ENCODE results near the gene RCOR2.

RCOR2 gene

DNA sequence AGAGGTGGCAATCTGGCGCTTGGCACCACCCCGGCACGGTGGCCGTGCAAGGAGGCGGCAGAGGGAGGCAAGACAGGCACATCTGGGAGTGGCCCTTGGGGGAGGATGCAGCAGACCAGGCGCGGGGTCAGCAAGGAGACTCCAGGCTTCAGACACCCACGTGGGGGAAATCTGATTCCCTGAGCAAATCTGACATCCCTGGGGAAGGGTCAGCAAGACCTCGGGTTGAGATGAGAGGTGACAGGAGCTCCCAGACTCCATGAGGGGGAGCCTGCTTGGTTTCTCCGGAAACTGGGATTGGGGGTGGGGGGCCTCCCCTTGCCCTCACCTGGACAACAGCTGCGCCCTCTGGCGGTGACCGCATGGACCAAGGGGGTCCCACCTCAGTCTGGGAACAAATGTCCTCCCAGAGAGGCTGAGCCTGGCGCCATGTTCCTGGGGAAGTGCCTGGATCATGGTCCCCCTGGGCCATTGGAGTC lies 4.0 kb upstream of the RCOR2 start:
- H3K4me1 ChIP-seq (ENCODE audit: insufficient read depth, low read length) = peaks cover 33% of the 10 kb centered on the region
- no peaks in the 10 kb centered on the region for H3K27me3 ChIP-seq (ENCODE audit: control insufficient read depth in 1 of 2, insufficient read depth in 2 of 2, low read length in 2 of 2)
- no peaks in the 10 kb centered on the region for H3K36me3 ChIP-seq (ENCODE audit: insufficient read depth, low read length)
- H3K27ac ChIP-seq (ENCODE audit: low read depth, low read length) = no peak overlapping the region
- H3K4me3 ChIP-seq (ENCODE audit: low read depth in 1 of 2, low read length in 2 of 2) = no peak overlapping the region
- no peaks in the 10 kb centered on the region for H3K9me3 ChIP-seq (ENCODE audit: low read length)
- no peak overlapping the region for H3K9ac ChIP-seq (ENCODE audit: low read length)

DNA sequence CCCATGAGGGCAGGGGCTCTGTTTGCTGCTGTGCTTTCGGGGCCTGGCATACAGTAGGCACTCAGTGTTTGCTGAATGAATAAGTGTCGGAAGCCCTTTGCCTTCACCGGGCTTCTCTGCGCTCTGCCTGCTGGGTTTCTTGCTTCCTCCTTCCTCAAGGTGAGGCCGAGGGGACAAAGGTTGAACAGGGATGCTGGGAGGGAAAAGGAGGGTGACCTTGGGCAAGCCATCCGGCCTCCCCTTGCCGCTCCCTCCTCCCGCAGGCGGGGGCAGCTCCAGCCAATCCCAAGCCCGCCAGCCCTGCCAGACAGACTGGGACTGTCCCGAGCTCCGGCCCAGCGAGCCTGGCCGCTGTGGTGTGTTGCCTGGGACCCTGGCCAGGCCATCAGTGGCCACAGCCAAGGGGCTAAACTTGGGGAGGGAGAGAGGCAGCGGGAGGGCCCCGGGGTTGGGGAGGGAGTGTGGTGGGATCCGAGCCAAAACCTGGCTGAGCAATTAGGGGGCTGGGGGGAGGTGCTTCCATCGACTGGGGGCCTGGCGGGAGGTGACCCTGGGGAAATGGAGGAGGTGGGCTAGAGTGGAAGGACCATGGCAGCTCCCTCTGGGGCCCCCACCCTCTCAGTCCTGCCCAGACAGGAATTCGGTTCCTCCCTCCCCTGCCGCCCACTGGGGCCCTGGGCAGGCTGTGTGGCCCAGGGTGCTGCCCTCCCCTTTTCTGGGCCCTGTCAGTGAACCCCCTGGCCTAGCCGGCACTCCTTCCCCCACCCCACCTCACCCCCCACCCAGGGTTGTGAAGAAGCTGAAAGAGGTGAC lies 3.4 kb upstream of the RCOR2 start:
- H3K27me3 ChIP-seq (ENCODE audit: control insufficient read depth in 1 of 2, insufficient read depth in 2 of 2, low read length in 2 of 2) = no peaks in the 10 kb centered on the region
- no peak overlapping the region for H3K9ac ChIP-seq (ENCODE audit: low read length)
- H3K4me3 ChIP-seq (ENCODE audit: low read depth in 1 of 2, low read length in 2 of 2) = peak overlapping the region in 1 of 2 donors; percentile 43
- H3K36me3 ChIP-seq (ENCODE audit: insufficient read depth, low read length) = no peaks in the 10 kb centered on the region
- H3K9me3 ChIP-seq (ENCODE audit: low read length) = no peaks in the 10 kb centered on the region
- H3K27ac ChIP-seq (ENCODE audit: low read depth, low read length) = no peak overlapping the region
- peaks cover 36% of the 10 kb centered on the region for H3K4me1 ChIP-seq (ENCODE audit: insufficient read depth, low read length)

DNA sequence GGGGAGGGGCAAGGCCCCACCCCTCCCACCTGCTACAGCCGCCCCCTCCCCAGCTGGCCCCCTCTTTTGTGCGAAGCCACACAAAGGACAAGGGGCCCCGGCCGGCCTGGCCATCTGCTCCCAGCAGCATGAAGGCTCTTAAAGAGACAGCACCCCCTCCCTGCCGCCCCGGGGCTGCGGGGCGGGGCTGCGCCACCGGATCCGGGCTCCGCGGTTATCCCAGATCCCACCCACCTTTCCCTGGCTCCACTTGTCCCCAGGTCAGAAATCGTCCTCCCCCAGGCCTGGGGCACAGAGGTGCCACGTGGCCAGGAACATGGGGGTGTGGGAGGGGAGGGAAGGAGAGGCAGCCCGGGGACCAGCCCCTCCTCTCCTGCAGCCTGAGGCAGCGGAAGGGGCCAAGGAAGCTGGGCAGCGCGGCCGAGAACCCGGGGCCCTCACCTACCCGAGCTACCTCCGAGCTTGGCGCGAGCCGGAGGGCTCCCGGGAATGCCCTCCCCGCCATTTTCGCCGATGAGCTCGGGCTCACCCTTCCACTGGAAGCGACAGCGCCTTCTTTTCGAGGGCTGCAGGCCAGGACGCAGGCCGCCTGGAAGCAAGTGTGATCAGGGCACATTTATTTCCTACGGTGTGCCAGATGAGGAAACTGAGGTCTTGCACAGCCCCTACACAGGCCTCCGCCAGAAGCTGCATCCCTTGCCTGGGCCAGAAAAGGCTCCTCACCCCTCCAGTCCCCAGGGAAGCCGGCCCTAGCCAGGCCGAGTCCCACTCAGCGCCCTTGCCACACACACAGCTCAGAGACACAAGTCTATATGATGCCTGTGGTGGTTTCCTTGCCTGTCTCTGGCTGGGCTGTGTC lies 2.5 kb upstream of the RCOR2 start:
- Histone ChIP-seq H3K27ac (ENCODE audit: low read depth, low read length) (peak overlapping the region; percentile 74), H3K27me3 (ENCODE audit: control insufficient read depth in 1 of 2, insufficient read depth in 2 of 2, low read length in 2 of 2) (no peaks in the 10 kb centered on the region), H3K9ac (ENCODE audit: low read length) (peak overlapping the region; percentile 9), H3K4me3 (ENCODE audit: low read depth in 1 of 2, low read length in 2 of 2) (peak overlapping the region; percentile 6 to 43), H3K36me3 (ENCODE audit: insufficient read depth, low read length) (no peaks in the 10 kb centered on the region), H3K9me3 (ENCODE audit: low read length) (no peaks in the 10 kb centered on the region), H3K4me1 (ENCODE audit: insufficient read depth, low read length) (peaks cover 36% of the 10 kb centered on the region)

- Histone ChIP-seq H3K27ac (ENCODE audit: low read depth, low read length) (peak overlapping the region; percentile 74), H3K4me3 (ENCODE audit: low read depth in 1 of 2, low read length in 2 of 2) (peak overlapping the region in 1 of 2 donors; percentile 78), H3K36me3 (ENCODE audit: insufficient read depth, low read length) (no peaks in the 10 kb centered on the region), H3K9ac (ENCODE audit: low read length) (peak overlapping the region; percentile 9), H3K4me1 (ENCODE audit: insufficient read depth, low read length) (peaks cover 36% of the 10 kb centered on the region), H3K27me3 (ENCODE audit: control insufficient read depth in 1 of 2, insufficient read depth in 2 of 2, low read length in 2 of 2) (no peaks in the 10 kb centered on the region), H3K9me3 (ENCODE audit: low read length) (no peaks in the 10 kb centered on the region)
Observed at GRCh38 chr11:63918507-63919191, 1.7 kb upstream of the RCOR2 start.

DNA sequence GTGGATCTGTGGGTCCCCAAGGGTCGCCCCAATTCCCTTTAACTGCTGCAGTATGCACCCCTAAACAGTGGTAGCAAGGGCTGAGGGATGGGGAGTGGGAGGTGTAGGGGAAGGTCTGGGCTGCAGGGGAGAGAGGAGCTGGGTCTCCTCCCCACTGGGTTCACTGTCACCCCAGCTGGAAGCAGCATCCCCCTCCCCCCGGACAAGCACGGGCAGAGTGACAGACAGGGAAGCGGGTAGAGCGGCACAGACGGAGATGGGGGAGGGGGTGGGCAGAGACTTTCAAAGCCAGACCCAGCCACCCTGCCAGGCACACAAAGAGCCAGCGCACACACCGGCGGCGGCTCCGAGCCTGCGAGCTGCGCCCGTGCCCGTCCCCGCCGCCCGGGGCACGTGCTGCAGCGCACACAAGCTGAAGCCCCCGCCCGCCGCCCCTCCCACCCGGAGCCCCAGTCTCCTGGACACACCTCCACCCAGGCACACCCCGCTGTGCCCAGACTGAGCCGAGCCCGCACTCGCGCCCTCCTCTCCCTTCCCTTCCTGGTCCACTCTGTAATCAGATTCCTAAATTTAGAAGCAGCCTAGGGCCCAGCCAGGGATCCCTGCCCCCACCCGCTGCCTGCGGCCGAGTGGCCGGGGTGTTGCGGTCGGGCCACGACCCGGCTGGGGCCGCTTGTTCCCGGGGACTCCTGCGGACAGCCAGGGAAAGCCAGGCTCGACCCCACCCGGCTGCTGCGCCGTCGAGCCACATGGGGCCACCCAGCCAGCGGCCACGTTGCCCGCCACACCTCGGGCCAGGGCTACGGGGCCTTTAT lies 935 bp upstream of the RCOR2 start:
- no peaks in the 10 kb centered on the region for H3K36me3 ChIP-seq (ENCODE audit: insufficient read depth, low read length)
- H3K4me1 ChIP-seq (ENCODE audit: insufficient read depth, low read length) = peaks cover 36% of the 10 kb centered on the region
- no peaks in the 10 kb centered on the region for H3K9me3 ChIP-seq (ENCODE audit: low read length)
- H3K4me3 ChIP-seq (ENCODE audit: low read depth in 1 of 2, low read length in 2 of 2) = peak overlapping the region; percentile 68 to 78
- H3K9ac ChIP-seq (ENCODE audit: low read length) = peak overlapping the region; percentile 61
- no peaks in the 10 kb centered on the region for H3K27me3 ChIP-seq (ENCODE audit: control insufficient read depth in 1 of 2, insufficient read depth in 2 of 2, low read length in 2 of 2)
- H3K27ac ChIP-seq (ENCODE audit: low read depth, low read length) = peak overlapping the region; percentile 74

GRCh38 chr11:63915961-63916836 lies 765 bp downstream of the RCOR2 start:
- Histone ChIP-seq H3K36me3 (ENCODE audit: insufficient read depth, low read length) (no peaks in the 10 kb centered on the region), H3K27ac (ENCODE audit: low read depth, low read length) (no peak overlapping the region), H3K9me3 (ENCODE audit: low read length) (no peaks in the 10 kb centered on the region), H3K4me3 (ENCODE audit: low read depth in 1 of 2, low read length in 2 of 2) (peak overlapping the region; percentile 38 to 50), H3K27me3 (ENCODE audit: control insufficient read depth in 1 of 2, insufficient read depth in 2 of 2, low read length in 2 of 2) (no peaks in the 10 kb centered on the region), H3K9ac (ENCODE audit: low read length) (no peak overlapping the region), H3K4me1 (ENCODE audit: insufficient read depth, low read length) (peaks cover 36% of the 10 kb centered on the region)

DNA sequence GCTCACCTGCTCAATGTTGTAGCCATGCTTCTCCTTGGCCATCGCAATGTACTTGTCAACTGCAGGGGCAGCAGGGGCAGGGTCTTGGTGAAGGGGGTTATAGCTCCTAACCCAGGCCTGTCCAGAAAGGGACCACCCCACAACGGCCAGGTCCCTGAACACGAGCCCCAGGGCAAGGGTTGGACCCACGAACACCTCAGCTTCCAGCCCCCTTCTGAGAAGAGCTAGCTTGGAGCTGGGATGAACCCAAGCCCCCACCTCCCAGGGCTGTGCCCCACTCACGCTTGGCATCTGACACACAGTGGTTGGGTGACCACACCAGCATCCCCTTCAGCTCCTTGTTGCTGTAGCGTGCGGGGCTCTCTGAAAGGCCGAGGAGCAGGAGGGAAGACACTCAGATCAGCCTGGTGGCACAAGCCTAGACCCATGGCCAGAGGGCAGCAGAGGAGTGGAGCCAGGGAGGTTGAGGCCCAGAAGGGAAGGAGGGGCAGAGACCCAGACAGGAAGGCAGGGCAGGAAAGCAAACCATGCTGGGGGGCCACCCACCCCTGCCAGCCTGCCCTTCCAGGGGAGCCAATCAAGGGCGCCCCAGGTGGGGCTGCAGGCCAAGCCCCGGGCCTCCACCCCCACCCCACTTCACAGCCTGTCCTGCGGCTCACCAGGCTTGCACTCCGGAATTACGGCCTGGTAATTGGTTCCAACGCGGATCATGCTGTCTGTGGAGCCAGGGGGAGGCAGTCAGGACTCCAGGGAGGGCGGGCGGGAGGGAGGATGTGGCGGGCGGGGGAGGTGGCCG lies 1.9 kb downstream of the RCOR2 start:
- no peaks in the 10 kb centered on the region for H3K9me3 ChIP-seq (ENCODE audit: low read length)
- H3K36me3 ChIP-seq (ENCODE audit: insufficient read depth, low read length) = no peaks in the 10 kb centered on the region
- no peak overlapping the region for H3K9ac ChIP-seq (ENCODE audit: low read length)
- H3K4me3 ChIP-seq (ENCODE audit: low read depth in 1 of 2, low read length in 2 of 2) = no peak overlapping the region
- H3K4me1 ChIP-seq (ENCODE audit: insufficient read depth, low read length) = peaks cover 33% of the 10 kb centered on the region
- H3K27me3 ChIP-seq (ENCODE audit: control insufficient read depth in 1 of 2, insufficient read depth in 2 of 2, low read length in 2 of 2) = no peaks in the 10 kb centered on the region
- no peak overlapping the region for H3K27ac ChIP-seq (ENCODE audit: low read depth, low read length)

DNA sequence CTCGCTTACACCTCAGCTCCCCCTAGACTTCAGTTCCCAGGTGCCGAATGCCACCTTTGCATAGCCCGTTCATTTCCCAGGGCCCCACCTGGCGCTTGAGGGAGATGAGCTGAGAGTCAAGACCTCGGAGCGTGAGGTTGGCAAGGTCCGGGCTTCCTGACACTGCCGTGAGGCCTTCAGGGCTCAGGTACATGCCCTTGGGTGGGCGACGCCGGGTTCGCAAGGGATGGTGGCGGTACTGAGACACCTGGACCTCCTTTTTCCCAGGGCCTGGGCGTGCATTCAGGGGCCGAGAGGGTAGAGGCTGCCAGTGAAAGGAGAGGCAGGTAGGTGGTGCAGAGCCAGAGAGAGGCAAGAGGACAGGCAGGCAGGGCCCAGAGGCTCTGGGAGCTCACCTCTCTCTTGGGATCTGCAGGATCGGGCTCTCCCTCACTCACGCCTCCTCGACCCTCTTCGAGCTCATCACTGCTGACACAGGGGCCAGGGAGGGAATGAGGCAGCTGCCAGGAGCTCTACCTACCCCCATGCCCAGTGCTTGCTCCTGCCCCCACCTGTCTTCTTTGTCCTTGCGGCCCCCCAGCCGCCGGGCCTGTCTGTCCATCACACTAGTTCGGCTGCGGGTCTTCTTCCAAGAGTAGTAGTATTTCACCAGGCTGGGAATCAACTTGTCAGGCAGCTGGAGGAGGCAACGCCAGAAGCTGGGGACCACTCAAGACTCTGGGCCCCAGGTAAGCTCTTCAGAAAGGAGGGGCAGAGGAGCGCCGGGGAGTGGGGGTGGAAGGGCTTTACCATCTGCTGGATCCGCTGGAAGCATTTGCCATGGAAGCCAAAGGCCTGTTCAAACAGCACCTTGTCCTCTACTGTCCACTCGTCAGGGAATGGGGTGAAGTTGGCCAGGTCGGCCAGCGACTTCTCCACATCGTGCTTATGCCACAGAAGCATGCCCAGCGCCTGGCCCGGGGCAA lies 2.8 kb downstream of the RCOR2 start:
- Histone ChIP-seq H3K27ac (ENCODE audit: low read depth, low read length) (no peak overlapping the region), H3K27me3 (ENCODE audit: control insufficient read depth in 1 of 2, insufficient read depth in 2 of 2, low read length in 2 of 2) (no peaks in the 10 kb centered on the region), H3K9ac (ENCODE audit: low read length) (no peak overlapping the region), H3K4me3 (ENCODE audit: low read depth in 1 of 2, low read length in 2 of 2) (no peak overlapping the region), H3K4me1 (ENCODE audit: insufficient read depth, low read length) (peaks cover 27% of the 10 kb centered on the region), H3K9me3 (ENCODE audit: low read length) (no peaks in the 10 kb centered on the region), H3K36me3 (ENCODE audit: insufficient read depth, low read length) (no peaks in the 10 kb centered on the region)

- no peaks in the 10 kb centered on the region for H3K27me3 ChIP-seq (ENCODE audit: control insufficient read depth in 1 of 2, insufficient read depth in 2 of 2, low read length in 2 of 2)
- peaks cover 29% of the 10 kb centered on the region for H3K4me1 ChIP-seq (ENCODE audit: insufficient read depth, low read length)
Observed at GRCh38 chr11:63912678-63913077, 4.3 kb downstream of the RCOR2 start.

More at GRCh38 chr11:63912678-63913077, 4.3 kb downstream of the RCOR2 start:
- no peaks in the 10 kb centered on the region for H3K9me3 ChIP-seq (ENCODE audit: low read length)
- no peak overlapping the region for H3K4me3 ChIP-seq (ENCODE audit: low read depth in 1 of 2, low read length in 2 of 2)
- H3K27ac ChIP-seq (ENCODE audit: low read depth, low read length) = no peak overlapping the region
- no peaks in the 10 kb centered on the region for H3K36me3 ChIP-seq (ENCODE audit: insufficient read depth, low read length)
- H3K9ac ChIP-seq (ENCODE audit: low read length) = no peak overlapping the region

Measured in muscle layer of colon (tissue), 2 donors.